Left kidney (tissue), 2 donors: Measurements from ENCODE around the gene PM20D2. TPM values are rescaled to one million over a fixed set of nuclear protein-coding genes. Genes with fewer than 3 reads are reported as not detected.

Experiments
- DNase-seq: peaks from one replicate; pipeline ENCODE4 v3.0.0-alpha.2; 2013
- polyA plus RNA-seq: library from polyadenylated mRNA; unstranded; fragments of 120-200 nt; gene quantifications from one replicate; pipeline ENCODE4 v1.2.1, GENCODE V29; 2013; ENCODE audit not compliant: insufficient read length

The PM20D2 gene
- polyA plus RNA-seq, 1 donor = 38.1 TPM

- DNase-seq = no peak
Measured at GRCh38 chr6:89198235-89198634, 52.4 kb downstream of the PM20D2 start.

- DNase-seq = no peak
Measured at GRCh38 chr6:89199579-89199978, 53.7 kb downstream of the PM20D2 start.

DNA sequence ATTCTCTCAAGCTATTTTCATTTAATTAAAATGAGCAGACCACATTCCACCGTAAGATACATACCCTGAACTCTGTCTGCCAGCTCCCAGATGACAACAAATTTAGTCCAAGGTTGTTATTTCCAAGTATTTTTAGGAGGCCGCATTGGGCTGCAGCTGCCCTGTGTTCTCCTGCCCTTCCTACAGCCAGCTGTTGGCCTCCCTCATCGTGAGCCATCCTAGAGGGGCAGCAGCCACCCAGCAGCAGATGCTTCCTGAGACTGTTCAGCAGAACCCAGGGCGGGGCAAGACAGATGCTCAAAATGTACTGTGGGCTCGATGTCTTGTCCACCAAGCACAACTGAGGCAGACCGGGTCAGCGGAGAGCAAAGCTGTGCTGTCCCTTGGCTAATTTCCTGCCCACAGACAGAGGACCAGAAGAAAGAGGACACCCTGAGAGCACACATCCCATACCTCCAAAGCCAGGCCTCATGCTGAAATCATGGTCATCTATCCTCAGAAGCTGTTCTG lies 54.9 kb downstream of the PM20D2 start:
- DNase-seq = no peak

DNA sequence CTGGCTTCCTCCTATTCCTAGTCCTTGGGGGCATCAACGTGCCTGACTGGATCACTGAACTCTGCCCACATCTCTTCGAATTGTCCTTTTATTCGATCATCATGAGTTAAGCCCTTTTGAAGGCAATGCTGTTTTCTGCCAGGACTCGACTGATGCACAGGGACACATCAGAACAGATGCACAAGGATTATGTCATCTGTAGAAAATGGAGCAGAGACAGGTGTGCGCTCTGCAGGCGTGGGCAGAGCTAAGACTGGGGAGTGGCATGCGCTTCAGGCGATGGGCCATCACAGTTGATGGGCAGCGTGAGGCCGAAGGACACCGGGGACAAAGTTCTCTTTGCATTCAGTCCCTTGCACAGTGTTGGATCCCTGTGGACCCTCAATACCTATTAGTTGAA lies 58.2 kb downstream of the PM20D2 start:
- DNase-seq = no peak

DNA sequence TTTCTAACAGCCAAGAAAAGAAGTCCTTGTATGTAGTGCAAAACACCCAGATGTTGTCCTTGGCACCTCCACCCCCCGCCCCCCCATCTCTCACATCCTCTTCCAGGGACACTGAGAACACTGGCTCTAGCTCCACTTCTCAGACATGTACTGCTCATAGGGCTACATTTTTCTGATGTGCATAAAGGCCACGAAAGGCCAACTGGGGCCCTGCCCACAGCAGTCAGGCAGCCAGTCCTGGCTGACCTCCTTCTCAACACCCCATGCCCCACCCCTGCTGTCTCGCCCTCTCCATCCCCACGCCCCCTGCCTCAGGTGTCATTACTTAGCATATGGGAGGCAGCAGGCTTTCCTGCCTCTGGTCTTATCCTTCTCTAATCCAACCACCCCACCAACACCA lies 60.0 kb downstream of the PM20D2 start:
- no peak for DNase-seq

DNA sequence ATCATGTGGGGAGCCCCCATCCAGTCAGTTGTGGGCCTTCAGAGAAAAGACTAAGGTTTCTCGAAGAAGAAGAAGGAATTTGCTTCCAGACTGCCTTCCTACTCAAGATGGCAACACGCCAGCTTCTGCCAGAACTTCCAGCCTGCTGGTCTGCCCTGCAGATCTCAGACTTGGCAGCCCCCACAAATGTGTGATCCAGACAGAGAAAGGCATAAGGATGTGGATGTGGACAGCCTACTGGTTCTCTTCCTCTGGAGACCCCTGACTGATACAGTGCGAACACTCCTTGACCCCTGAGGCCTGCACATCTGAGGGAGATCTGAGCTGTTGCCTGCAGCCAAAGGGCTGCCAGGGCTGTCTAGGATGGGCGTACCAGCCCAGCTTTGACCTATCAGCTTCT lies 62.7 kb downstream of the PM20D2 start:
- DNase-seq = no peak

DNA sequence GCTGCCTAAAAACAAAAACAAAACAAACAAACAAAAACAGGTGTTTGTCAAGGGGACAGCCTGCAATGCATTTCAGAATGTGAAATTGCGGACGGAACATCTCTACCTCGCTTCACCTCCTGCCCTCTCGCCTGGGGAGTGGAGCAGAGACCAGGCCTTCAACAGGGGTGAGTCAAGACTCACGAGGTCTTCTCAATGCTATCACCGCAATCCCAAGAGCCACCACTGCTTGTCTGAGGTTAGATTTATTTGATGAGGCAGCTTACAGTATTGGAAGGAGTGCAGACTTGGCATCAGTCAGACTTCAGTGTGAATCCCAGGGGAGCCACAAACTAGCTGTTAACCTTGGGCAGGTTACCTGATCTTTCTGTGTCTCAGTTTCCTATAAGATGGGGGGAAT lies 63.6 kb downstream of the PM20D2 start:
- DNase-seq = no peak

DNA sequence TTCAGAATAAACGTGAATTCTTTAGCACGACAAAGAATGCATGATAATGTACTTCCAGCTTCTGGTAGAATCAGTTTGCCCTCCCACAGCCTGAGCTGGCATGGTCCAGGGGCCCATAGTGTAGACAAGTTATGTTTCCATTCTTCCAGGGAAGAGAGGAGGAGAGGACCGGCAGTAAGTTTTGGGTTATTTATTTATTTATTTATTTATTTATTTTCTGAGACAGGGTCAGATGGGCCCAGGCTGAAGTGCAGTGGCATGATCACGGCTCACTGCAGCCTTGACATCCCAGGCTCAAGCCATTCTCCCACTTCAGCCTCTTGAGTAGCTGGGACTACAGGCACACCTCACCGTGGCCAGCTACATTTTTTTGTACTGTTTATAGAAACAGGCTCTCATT lies 66.6 kb downstream of the PM20D2 start:
- DNase-seq = no peak

GRCh38 chr6:89214197-89214596 lies 68.3 kb downstream of the PM20D2 start:
- DNase-seq = no peak

Other genes starting within 250 kb of the PM20D2 start
- 18.1 TPM for gene RNGTT, start 182.4 kb upstream of the PM20D2 start, polyA plus RNA-seq
- 114 TPM for gene PNRC1, start 65.3 kb upstream of the PM20D2 start, polyA plus RNA-seq
- gene SRSF12, start 28.0 kb upstream of the PM20D2 start, polyA plus RNA-seq = 20.1 TPM
- 1.2 TPM for gene GABRR1, start 71.3 kb downstream of the PM20D2 start, polyA plus RNA-seq
- gene GABRR2, start 169.2 kb downstream of the PM20D2 start, polyA plus RNA-seq = 2.1 TPM
- 59.3 TPM for gene UBE2J1, start 206.7 kb downstream of the PM20D2 start, polyA plus RNA-seq